IPS-NIHi11 (cell line): ENCODE measurements around the gene PEX16.

Experiments
- DNase-seq: peaks from one replicate; pipeline ENCODE4 v3.0.0; 2012; ENCODE audit warnings: mixed read lengths, low spot score

The PEX16 gene

DNA sequence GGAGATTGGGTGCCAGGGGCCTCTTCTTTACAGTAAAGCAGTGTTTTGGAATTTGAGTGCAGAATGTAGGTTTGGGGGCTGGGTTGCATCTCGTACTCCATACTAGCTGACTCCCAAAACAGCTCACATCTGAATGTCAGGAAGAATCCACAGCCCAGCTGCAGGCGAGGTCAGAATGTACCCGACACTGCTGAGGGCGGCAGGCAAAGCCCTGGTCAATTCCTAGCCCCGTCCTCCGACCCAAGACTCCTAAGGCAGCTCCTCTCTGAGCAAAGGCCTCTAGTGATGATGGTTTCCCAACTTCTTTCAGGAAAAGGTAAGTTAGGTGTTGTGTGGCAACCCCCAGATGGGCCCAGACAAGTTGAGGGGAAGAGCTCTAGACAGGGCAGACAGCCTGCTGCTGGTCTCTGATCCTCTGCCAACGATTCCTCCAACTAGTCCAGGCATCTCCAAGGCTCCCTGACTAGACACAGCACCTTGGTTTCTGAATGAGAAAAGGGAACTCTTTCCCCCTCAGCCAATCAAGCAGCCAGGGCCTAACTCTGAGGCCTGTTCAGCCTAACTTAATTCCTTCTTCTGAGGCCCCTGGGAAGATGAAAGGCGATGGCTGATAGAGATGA is 13.4 kb upstream of the PEX16 start:
- DNase-seq, result no peak

- DNase-seq, result no peak
Measured at GRCh38 chr11:45930031-45930794, 12.5 kb upstream of the PEX16 start.

- DNase-seq, result no peak
Measured at GRCh38 chr11:45929486-45930030, 11.9 kb upstream of the PEX16 start.

DNA sequence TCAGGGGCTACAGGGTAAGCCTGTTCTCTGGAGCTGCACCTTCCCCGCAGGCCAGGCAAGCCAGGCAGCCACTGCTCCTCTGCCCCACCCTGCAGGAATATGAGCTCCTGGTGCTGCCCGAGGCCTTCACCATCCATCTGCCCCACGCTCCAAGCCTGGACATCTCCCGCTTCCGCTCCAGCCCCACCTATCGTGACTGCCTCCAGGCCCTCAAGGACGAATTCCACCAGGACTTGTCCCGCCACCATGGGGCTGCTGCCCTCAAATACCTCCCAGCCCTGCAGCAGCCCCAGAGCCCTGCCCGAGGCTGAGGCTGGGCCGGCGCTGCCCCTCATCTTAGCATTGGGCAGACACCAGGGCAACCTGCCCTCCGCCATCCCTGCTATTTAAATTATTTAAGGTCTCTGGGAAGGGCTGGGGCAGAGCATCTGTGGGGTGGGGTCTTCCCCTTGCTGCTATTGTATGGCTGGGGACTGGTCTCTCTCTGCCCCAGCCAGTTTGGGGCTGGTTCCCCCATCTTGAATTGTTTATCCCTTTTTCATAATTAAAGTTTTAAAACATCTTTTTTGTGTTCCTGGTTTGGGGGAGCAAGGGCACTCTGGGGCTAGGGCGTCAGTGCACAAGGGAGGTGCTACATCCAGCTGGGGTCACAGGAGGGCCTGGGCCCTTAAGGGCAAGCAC is 11.0 kb upstream of the PEX16 start:
- no peak for DNase-seq

DNA sequence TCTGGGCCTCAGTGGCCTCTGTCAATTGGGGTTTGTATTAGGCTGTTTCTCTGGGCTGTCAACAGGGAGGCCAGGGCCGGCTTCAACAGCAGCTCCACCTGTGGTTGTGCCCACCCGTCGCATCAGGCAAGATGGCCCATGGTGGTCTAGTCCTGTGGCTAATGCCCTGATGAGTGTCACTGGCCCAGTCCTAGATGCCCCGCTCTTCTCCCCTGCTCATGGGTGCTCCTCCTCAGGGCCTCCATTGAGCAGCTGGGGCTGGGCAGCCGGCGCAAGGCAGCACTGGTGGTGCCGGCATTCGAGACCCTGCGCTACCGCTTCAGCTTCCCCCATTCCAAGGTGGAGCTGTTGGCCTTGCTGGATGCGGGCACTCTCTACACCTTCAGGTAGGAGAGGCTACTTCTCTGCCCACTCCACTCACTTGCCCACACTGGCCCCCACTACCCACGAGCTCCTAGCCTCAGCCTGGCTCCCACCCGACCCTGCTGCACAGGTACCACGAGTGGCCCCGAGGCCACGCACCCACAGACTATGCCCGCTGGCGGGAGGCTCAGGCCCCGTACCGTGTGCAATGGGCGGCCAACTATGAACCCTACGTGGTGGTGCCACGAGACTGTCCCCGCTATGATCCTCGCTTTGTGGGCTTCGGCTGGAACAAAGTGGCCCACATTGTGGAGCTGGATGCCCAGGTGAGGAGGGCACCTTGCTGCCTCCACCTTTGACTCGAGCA is 10.2 kb upstream of the PEX16 start:
- no peak for DNase-seq

- DNase-seq, result no peak
Measured at GRCh38 chr11:45927332-45927683, 9.6 kb upstream of the PEX16 start.

- no peak for DNase-seq
Measured at GRCh38 chr11:45926536-45927331, 9.1 kb upstream of the PEX16 start.

- DNase-seq, result no peak
Measured at GRCh38 chr11:45926001-45926401, 8.3 kb upstream of the PEX16 start.

GRCh38 chr11:45925550-45925949 is 7.9 kb upstream of the PEX16 start:
- DNase-seq, result no peak

GRCh38 chr11:45924927-45925326 is 7.2 kb upstream of the PEX16 start:
- no peak for DNase-seq

GRCh38 chr11:45924036-45924915 is 6.6 kb upstream of the PEX16 start:
- no peak for DNase-seq

- DNase-seq, result peak; percentile 98
Measured at GRCh38 chr11:45922425-45923082, 4.9 kb upstream of the PEX16 start, which contains the start of gene LARGE2. Gene LARGE2, plus strand, starts transcription at chr11:45922656. Its CDS starts 227 bp downstream, at chr11:45922883.

DNA sequence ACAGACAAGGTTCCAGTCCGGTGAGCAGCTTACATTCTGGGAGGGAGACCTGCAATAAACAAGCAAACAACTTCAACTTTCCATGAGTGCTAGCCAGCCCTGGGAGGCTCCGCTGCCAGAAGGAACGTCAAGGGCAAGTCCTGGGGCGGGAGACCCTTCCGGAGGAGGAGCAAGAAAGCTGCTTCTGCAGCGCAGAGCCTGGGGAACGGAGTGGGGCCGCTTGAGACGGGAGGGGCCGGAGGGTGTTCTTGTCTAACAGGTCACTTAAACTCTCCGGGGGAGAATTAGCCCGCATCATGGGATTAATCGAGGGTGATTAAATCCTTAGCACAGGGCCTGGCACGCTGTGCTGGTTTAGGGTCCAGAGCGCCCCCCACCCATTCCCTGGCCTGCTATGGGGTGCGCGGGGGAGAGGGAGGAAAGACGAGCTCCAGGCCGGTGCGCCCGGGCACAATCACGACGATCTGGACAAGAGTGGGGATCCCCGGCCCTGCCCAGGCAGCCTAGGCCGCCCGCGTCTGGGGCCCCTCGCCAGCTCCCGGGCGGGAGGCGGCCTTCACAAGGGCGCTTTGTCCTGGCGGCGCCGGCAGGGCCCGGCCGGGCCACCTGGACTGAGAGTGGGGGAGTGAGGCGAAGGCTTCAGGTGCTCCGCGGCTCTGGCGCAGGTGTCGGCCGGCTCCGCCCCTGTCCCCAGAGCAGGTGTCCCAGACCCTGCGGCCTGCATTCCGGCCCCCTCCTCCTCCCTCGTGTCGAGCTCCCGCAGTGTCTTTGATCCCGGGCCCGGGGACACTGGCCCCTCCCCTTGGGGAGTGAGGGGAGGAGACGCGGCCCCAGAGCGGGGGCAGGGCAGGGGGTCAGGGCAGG is 4.1 kb upstream of the PEX16 start:
- peak; percentile 89 for DNase-seq

DNA sequence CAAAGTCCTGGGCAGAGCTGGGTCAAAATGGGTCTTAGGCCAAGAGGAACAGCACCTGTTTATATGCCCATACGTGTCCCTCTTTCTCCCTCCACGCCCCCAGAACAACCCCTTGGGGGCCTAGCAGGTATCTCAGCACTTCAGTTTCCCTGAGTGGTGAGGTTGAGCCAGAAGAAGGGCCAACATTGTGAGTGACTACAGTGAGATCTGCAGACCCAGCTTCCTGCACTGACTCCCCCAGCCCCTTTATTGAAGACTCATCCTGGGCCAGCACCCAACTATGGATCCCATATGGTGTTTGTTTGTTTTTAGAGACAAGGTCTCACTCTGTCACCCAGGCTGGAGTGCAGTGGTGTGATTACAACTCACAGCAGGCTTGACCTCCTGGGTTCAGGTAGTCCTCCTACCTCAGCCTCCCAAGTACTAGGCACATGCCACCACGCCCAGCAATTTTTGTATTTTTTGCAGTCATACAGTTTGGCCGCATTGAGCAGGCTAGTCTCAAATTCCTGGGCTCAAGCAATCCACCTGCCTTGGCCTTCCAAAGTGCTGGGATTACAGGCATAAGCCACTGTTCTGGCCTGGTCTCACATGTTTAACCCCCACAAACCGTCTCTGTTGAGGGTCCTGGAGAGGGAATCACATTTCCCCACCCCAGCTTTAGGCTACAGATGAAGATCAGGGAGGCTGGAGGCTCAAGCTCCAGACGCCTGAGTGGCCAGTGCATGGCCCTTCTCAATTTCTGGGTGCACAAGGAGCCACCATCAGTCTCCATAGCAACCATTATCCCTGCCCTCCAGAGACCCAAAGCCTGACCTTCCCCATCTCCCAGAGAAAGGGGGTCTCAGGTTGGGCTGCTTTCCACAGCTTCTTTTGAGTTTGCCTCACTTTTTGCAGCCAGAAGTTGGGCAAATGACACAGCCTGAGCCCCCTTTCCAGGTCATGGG is 3.1 kb upstream of the PEX16 start:
- DNase-seq, result no peak

DNA sequence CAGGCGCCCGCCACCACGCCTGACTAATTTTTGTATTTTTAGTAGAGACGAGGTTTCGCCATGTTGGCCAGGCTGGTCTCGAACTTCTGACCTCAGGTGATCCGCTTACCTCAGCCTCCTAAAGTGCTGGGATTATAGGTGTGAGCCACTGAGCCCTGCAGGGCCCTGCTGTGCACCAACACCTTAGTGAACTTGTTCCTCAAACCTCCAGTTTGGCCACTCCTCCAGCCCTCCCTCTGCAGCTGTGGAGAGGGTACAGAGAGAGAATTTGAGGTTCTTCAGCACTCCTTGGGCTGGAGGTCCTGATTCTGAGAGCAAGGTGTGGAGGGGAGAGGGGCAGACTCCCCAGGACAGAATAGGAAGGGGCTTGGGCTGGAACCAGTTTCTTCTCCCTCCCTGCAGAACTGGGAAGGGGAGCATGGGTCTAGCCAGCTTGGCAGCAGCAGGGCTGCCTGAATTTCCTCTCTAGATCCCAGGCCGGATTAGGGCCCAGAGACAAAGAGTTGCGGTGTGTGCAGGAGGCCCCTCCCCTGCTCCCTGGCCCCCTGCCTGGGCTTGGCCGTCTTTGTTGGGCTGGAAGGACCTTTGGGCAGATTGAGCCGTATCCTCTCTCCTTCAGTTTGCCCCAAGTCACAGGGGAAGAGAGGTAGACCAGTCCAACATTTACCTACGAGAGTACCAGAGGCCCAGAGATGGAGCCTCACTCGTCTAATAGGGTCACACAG is 2.3 kb upstream of the PEX16 start:
- no peak for DNase-seq

GRCh38 chr11:45918962-45919675 is 1.4 kb upstream of the PEX16 start:
- DNase-seq, result no peak
